VCaP (cell line): ENCODE results near the gene NPHP4.

ENCODE experiments used
- H3K27ac ChIP-seq: fragments of 450-650 bp; 2 replicates; pipeline ENCODE4 v1.5.1; 2017
- TF ChIP-seq, protein P1 (sequence below): fragments of 450-650 bp; conservative IDR thresholded peaks from 2 replicates; pipeline ENCODE4 v1.5.1; 2017; ENCODE audit warnings: mild to moderate bottlenecking, moderate library complexity

Gene NPHP4

DNA sequence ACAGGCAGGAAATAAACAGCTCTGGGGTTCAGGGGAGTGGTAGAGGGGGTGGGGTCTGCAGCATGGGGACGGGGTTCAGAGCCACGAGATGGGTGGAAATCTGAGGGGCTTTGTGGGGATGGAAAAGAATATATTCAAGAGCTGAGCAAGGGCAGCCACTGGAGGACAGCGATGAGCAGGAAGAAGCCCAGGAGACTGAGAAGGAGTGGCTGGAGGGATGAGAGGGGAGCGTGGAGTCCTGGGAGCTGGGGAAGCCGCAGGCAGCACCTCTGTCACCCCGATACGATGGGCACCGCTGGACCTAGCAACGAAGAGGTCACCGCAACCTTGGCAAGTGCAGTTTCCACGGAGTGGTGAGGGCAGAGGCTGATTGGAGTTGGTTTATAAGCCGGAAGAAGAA, 43.5 kb upstream of the NPHP4 start:
- no peak overlapping the region for H3K27ac ChIP-seq
- TF ChIP-seq, protein P1, sequence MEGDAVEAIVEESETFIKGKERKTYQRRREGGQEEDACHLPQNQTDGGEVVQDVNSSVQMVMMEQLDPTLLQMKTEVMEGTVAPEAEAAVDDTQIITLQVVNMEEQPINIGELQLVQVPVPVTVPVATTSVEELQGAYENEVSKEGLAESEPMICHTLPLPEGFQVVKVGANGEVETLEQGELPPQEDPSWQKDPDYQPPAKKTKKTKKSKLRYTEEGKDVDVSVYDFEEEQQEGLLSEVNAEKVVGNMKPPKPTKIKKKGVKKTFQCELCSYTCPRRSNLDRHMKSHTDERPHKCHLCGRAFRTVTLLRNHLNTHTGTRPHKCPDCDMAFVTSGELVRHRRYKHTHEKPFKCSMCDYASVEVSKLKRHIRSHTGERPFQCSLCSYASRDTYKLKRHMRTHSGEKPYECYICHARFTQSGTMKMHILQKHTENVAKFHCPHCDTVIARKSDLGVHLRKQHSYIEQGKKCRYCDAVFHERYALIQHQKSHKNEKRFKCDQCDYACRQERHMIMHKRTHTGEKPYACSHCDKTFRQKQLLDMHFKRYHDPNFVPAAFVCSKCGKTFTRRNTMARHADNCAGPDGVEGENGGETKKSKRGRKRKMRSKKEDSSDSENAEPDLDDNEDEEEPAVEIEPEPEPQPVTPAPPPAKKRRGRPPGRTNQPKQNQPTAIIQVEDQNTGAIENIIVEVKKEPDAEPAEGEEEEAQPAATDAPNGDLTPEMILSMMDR, result peak; percentile 53

DNA sequence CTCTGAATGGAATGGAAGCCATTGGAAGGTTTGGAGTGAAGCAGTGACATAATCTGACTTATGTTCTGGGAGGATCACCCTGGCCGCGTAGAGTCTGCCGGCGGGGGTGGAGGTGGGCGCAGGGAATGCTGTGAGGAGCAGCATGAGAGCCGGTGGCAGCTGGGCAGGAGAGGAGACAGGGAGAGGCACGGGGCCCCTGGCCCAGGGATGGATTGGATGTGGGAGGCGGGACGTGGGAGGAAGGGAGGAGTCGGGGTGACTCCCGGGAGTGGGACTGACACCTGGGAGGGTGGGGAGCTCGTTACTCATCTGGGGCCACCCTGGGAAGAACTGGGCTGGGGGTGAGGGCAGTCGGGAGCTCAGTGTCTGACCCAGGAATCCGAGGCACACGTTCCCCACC, 43.1 kb upstream of the NPHP4 start:
- TF ChIP-seq, protein P1, result no peak
- no peak overlapping the region for H3K27ac ChIP-seq

DNA sequence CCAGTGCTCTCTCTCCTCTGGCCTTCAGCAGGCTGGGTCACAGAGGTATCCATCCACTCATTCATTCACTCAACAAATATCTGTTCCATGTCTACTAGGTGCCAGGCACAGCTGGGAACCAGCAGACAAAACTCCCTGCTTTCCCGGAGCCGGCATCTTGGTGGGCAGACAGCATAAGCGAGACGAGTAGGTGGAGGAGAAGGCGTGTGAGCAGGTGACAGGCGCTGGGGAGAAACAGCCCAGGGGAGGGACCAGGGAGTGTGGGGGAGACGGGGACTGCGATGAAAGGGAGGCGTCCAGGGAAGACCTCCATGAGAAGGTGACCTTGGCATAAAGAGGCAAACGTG, 42.5 kb upstream of the NPHP4 start:
- TF ChIP-seq, protein P1, result peak; percentile 48; the same call in 1 of the 2 replicates
- H3K27ac ChIP-seq, result no peak overlapping the region

DNA sequence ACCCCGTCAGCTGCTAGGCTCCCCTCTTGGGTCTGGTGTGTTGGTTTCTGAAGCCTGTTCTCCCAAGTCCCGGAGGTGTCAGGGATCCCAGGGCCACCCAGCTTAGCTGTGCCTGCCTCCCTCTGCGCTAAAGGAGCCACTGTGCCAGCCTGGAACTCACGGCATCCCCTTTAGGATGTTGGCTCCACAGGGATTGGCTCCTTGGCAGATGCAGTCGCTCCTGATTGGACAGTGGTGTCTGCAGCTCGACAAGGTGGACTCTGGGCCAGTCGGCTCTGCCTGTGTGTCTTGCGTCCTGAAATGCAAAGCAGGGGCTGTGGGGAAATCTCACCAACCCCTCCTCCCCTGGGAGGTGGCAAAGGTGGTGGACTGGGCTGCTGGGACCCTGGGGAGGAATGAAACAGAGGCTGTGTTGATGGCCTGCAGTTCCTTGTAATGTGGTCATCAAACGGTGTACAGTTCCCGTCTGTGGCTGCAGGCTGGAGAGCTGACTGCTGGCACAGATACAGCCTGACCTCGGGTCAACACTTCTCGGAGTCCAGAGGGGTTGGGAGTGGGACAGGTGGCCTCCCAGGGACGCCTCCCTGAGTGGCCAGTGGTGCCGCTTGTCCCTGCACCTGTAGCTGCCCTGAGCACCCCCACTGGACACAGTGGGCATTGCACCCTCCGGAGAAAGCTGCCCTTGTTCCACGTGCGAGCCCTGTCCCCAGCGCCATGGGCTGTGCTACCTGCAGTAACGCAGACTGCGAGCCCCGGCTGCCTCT, 41.9 kb upstream of the NPHP4 start:
- H3K27ac ChIP-seq, result no peak overlapping the region
- TF ChIP-seq, protein P1, result peak; percentile 75

DNA sequence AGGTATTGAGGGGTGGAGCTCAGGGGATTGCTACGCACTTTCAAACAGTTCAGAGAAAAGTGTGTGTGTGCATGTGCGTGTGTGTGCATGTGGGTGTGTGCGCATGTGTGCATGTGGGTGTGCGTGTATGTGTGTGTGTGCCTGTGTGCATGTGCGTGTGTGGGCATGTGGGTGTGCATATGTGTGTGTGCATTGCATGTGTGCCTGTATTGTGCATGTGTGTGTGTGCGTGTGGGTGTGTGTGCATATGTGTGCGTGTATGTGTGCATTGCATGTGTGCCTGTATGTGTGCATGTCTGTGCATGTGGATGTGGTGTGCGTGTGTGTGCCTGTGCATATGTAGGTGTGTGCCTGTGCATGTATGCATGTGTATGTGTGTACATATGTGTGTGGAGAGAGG, 40.9 kb upstream of the NPHP4 start:
- H3K27ac ChIP-seq, result no peak overlapping the region
- TF ChIP-seq, protein P1, result no peak

DNA sequence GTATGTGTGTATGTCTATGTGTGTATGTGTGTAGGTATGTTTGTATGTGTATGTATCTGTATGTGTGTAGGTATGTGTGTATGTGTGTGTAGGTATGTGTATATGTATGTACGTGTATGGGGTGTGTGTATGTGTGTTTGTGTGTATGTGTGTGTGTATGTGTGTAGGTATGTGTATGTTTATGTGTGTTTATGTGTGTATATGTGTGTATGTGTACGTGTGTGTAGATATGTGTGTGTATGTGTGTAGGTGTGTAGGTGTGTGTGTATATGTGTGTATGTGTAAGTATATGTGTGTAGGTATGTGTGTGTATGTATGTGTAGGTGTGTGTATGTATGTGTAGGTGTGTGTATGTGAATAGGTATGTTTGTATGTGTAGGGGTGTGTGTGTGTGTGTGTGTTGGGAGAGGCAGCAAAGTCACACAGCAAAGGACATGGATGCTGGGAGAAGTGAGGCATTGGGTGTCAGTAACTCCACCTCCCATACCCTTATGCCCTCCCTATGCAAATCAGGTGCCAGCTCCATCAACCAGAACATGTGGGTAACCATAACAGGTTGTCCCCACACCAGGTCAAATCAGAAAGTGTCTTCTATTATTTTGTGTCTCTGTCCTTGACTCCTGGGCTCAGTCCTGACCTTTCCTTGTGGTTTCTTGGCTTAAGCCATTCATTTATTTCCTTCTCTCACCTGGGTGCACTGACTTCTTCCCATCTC, 38.5 kb upstream of the NPHP4 start:
- no peak overlapping the region for H3K27ac ChIP-seq
- TF ChIP-seq, protein P1, result no peak

DNA sequence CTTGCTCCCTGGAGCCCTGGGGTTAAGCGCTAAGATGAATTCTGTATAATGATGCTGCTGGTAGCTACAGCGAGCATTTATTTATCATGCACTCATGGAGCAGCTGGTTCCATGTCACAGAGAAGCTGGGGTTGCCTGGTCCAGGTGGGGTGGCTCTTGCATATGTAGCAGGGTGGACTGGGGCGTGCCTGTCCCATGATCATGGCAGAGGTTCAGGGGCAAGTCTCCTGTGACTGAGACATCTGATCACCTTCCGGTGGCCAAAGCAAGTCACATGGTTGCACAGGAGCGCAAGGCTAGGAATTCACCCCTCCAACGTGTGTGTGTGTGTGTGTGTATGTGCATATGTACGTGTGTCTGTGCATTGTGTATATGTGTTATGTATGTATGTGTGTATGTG, 37.9 kb upstream of the NPHP4 start:
- no peak overlapping the region for H3K27ac ChIP-seq
- TF ChIP-seq, protein P1, result no peak
